Brain microvascular endothelial cell (primary cell): Measurements from ENCODE around the gene SPDYA.

ENCODE experiments used
- DNase-seq: peaks from one replicate; pipeline ENCODE4 v3.0.0-alpha.2; 2020
- H3K27ac ChIP-seq: fragments of 250-450 bp; sonication (Bioruptor Pico); 2 replicates; pipeline ENCODE4 v1.5.1; 2020; ENCODE audit warnings: mild to moderate bottlenecking, moderate library complexity
- H3K27me3 ChIP-seq: fragments of 250-450 bp; sonication (Bioruptor Pico); replicated peaks from 2 replicates; pipeline ENCODE4 v1.5.1; 2020; ENCODE audit warnings: mild to moderate bottlenecking
- H3K36me3 ChIP-seq: fragments of 250-450 bp; sonication (Bioruptor Pico); replicated peaks from 2 replicates; pipeline ENCODE4 v1.5.1; 2020; ENCODE audit warnings: mild to moderate bottlenecking
- H3K4me3 ChIP-seq: 2 replicates; pipeline ENCODE4 v1.5.1; 2011; ENCODE audit warnings: low read depth, mild to moderate bottlenecking, control low read depth, low read length, moderate library complexity
- CTCF ChIP-seq: IDR thresholded peaks from 2 replicates; pipeline ENCODE4 v1.5.1; 2011; ENCODE audit warnings: low read depth, mild to moderate bottlenecking, moderate library complexity, low read length, control low read depth, inconsistent platforms; ENCODE audit errors: missing control alignments
- in situ Hi-C: cut with HindIII; loops from 2 replicates; pipeline ENCODE4 v1.10.0; 2017; ENCODE audit warnings: low sequenced_read_pairs, low pct_ligation_motif_present

The SPDYA gene

GRCh38 chr2:28768422-28768821 lies 42.2 kb upstream of the SPDYA start:
- Histone ChIP-seq H3K27ac (no peak overlapping the region), H3K36me3 (no peaks in the 10 kb centered on the region), H3K27me3 (no peaks in the 10 kb centered on the region), H3K4me3 (no peak overlapping the region)
- in situ Hi-C loops, result no loop called here
- no peak for TF ChIP-seq CTCF
- DNase-seq, result no peak

- DNase-seq, result no peak
- in situ Hi-C loops, result no loop called here
- Histone ChIP-seq H3K27ac (no peak overlapping the region), H3K4me3 (no peak overlapping the region), H3K27me3 (no peaks in the 10 kb centered on the region), H3K36me3 (no peaks in the 10 kb centered on the region)
- TF ChIP-seq CTCF, result no peak
Measured at GRCh38 chr2:28768952-28769351, 41.7 kb upstream of the SPDYA start.

GRCh38 chr2:28772351-28772750 lies 38.3 kb upstream of the SPDYA start:
- no peak for DNase-seq
- Histone ChIP-seq H3K4me3 (no peak overlapping the region), H3K36me3 (peaks cover under 1% of the 10 kb centered on the region), H3K27me3 (no peaks in the 10 kb centered on the region), H3K27ac (no peak overlapping the region)
- in situ Hi-C loops, result no loop called here
- TF ChIP-seq CTCF, result no peak

GRCh38 chr2:28776471-28776870 lies 34.2 kb upstream of the SPDYA start:
- in situ Hi-C loops, result no loop called here
- peaks cover 18% of the 10 kb centered on the region for H3K36me3 ChIP-seq

GRCh38 chr2:28778392-28778791 lies 32.2 kb upstream of the SPDYA start:
- no peak overlapping the region for H3K27ac ChIP-seq
- H3K36me3 ChIP-seq, result peaks cover 28% of the 10 kb centered on the region
- TF ChIP-seq CTCF, result no peak
- H3K4me3 ChIP-seq, result no peak overlapping the region
- no peaks in the 10 kb centered on the region for H3K27me3 ChIP-seq
- DNase-seq, result no peak
- in situ Hi-C loops, result no loop called here

More at GRCh38 chr2:28776471-28776870, 34.2 kb upstream of the SPDYA start:
- Histone ChIP-seq H3K27me3 (no peaks in the 10 kb centered on the region), H3K4me3 (no peak overlapping the region), H3K27ac (no peak overlapping the region)
- TF ChIP-seq CTCF, result no peak
- DNase-seq, result no peak

GRCh38 chr2:28779001-28779400 lies 31.6 kb upstream of the SPDYA start:
- no peak for DNase-seq
- no peak overlapping the region for H3K4me3 ChIP-seq
- no peak overlapping the region for H3K27ac ChIP-seq
- no peaks in the 10 kb centered on the region for H3K27me3 ChIP-seq
- in situ Hi-C loops, result no loop called here
- no peak for TF ChIP-seq CTCF
- peaks cover 34% of the 10 kb centered on the region for H3K36me3 ChIP-seq
